ENCODE results near the gene TMEM86B.

DNA sequence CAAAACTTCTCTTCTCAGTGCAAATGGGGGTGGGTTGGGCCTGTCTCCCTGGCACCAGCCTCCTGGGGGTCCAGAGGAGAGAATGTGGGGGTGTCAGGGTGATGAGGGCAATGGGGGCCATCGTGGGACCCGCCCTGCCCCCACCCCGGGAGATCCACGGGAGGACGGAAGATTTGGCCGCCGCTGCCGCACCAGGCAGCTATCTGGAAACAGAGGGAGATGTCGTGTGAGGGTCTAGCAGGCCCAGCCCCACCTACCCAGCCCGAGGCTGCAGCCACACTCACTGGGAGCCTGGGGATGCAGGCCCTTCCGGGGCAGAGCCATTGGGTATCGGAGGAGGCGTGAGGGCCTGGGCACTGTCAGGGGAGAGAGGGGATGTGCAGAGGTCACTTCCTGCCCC, 1.8 kb upstream of the TMEM86B start:
- TF ChIP-seq EZH2 (IDR thresholded peaks at IDR 0.05; ENCODE audit: insufficient read depth, poor library complexity, severe bottlenecking) = no peak
- no peak for TF ChIP-seq EZH2phosphoT487 (IDR thresholded peaks at IDR 0.05; ENCODE audit: insufficient read depth, low read depth)
